Naive thymus-derived CD8-positive, alpha-beta T cell (primary cell): ENCODE results near the gene JAKMIP1. TPM values are rescaled to one million over a fixed set of nuclear protein-coding genes. Genes with fewer than 3 reads are reported as not detected.

Experiments
- ATAC-seq, 2 donors: fragments of 150-1000 bp; cut with Tn5 transposase in 1 of 2; sonication (Bioruptor Pico), chemical (Tn5 transposase) in 1 of 2; 1 replicate in 1 of 2; 2 replicates in 1 of 2; pipeline ENCODE4 v1.10.0; 2021; ENCODE audit warnings: mild to moderate bottlenecking in 2 of 2, moderate library complexity in 2 of 2
- POLR2A ChIA-PET: fragments of 350-600 bp; sonication (Branson Sonifier 250); formaldehyde crosslinking; loops from one replicate; lab custom pipeline; 2021; ENCODE audit warnings: antibody characterized with exemption; lab: Charles Lee
- DNase-seq, 10 donors: peaks; one replicate each; pipeline versions ENCODE4 v3.0.0 to v3.0.0-alpha.2; 2020 to 2022
- H3K27ac Mint-ChIP-seq, 10 donors: one replicate each; pipeline ENCODE4 v1.8.0; 2020 to 2022; ENCODE audit warnings: mild to moderate bottlenecking in 10 of 10, mixed read lengths in 10 of 10, moderate library complexity in 4 of 10, inconsistent platforms in 1 of 10
- H3K27me3 Mint-ChIP-seq, 5 donors: one replicate each; pipeline ENCODE4 v1.8.0; 2021 to 2022; ENCODE audit warnings: mixed read lengths in 5 of 5
- H3K36me3 Mint-ChIP-seq, 3 donors: one replicate each; pipeline ENCODE4 v1.8.0; 2020 to 2022; ENCODE audit warnings: mixed read lengths in 3 of 3, mild to moderate bottlenecking in 2 of 3, inconsistent platforms in 1 of 3
- H3K4me1 Mint-ChIP-seq, 4 donors: one replicate each; pipeline ENCODE4 v1.8.0; 2021 to 2022; ENCODE audit warnings: mixed read lengths in 4 of 4
- H3K4me3 Mint-ChIP-seq, 10 donors: one replicate each; pipeline ENCODE4 v1.8.0; 2020 to 2022; ENCODE audit warnings: mild to moderate bottlenecking in 10 of 10, mixed read lengths in 10 of 10, moderate library complexity in 6 of 10, inconsistent platforms in 1 of 10
- H3K9me3 Mint-ChIP-seq, 9 donors: one replicate each; pipeline ENCODE4 v1.8.0; 2020 to 2022; ENCODE audit warnings: mixed read lengths in 9 of 9, mild to moderate bottlenecking in 3 of 9, inconsistent platforms in 1 of 9, moderate library complexity in 1 of 9
- polyA plus RNA-seq, 3 donors: library from polyadenylated mRNA; unstranded; fragments of 300-500 nt; fragmentation: Illumina TruSeq; gene quantifications; one replicate each; pipeline ENCODE4 v1.2.3, GENCODE V29; 2021
- total RNA-seq, 8 experiments: library from RNA in 2 of 8; stranded (reverse) in 2 of 8; gene quantifications; one replicate each; pipeline ENCODE4 v1.2.3 and lab custom pipeline; 2021 to 2026

Gene JAKMIP1
- total and polyA plus RNA-seq, 5 experiments from 2014 or later: 0.15 to 9.6 (median 0.53) TPM; not detected in 1

DNA sequence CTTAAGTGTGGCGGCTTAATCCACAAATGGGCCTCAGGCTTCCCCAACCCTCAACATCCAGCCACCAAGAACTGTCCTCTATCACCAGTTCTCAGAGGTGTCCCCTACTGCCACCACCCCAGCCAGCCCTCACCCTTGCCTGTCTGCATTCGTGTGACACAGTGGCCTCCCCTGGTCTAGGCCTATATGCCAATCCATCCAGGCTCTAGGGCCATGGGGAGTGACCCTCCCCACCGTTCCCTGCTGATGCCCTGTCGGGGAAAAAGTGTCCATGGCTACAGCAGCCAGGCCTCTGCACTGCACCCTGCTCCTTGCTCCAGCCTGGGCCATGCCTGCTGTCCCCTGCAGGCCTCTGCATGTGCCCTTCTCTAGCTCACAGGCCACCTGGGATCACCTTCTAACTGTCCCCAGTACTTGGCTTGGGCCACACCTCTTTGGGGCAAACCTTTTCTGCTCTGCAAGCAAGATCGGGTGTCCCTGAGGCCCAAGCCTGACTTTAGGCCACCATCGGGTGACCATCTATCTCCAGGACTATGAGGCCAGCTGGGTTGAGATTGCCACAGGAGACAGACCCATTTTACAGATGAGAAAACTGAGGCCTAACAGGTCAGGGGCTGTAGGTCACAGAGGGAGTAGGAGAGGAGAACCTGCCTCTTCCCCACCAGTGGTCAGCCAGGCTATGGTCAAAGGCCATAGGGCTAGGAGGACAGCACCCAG is 75.8 kb downstream of the JAKMIP1 start:
- no peaks in the 10 kb centered on the region for H3K36me3 Mint-ChIP-seq
- no peak overlapping the region for H3K4me3 Mint-ChIP-seq
- POLR2A ChIA-PET: no interaction called here
- ATAC-seq (no peak), DNase-seq (no peak)
- H3K4me1 Mint-ChIP-seq: no peaks in the 10 kb centered on the region
- H3K27ac Mint-ChIP-seq: peak overlapping the region in 1 of 10 donors; percentile 55
- no peaks in the 10 kb centered on the region for H3K9me3 Mint-ChIP-seq
- H3K27me3 Mint-ChIP-seq: peaks cover 0 to 10% (median 6%) of the 10 kb centered on the region in 5 donors

DNA sequence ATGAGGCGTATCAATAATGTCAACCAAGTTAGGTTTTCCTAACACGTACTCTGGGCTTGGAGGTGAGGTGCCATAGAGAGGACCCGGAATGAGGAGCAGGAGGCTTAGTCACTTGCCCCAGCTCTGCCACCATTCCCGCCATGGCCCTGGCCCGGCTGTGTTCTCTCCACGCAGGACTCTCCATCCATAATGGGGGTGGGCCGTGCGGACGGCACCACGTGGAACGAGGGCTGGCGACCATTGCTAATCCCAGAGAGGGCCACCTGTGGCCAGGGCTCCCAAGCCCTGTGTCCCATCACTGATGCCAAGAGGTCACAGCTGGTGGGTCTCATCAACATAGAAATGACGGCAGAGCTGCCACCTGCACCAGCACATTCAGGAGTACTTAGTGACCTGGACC is 76.4 kb downstream of the JAKMIP1 start:
- Mint-ChIP-seq H3K9me3 (no peaks in the 10 kb centered on the region), H3K27ac (no peak overlapping the region), H3K27me3 (peaks cover 0 to 5% (median 2%) of the 10 kb centered on the region in 5 donors), H3K4me3 (no peak overlapping the region), H3K4me1 (no peaks in the 10 kb centered on the region), H3K36me3 (no peaks in the 10 kb centered on the region)
- ATAC-seq: no peak
- peak in 1 of 10 donors; percentile 38 for DNase-seq
- POLR2A ChIA-PET: no interaction called here

DNA sequence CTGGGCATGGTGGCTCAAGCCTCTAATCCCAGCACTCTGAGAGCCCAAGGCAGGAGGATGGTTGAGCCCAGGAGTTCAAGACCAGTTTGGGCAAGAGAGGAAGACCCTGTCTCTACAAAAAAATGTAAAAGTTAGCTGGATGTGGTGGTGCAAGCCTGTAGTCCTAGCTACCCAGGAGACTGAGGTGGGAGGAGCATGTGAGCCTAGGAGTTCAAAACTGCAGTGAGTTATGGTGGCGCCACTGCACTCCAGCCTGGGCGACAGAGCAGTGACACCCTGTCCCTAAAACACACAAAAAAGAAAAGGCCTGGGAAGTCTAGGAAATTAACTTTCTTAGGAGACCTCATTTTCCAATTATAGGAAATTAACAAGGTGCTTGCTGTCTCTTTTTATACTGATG is 76.8 kb downstream of the JAKMIP1 start:
- ATAC-seq: no peak
- POLR2A ChIA-PET: no interaction called here
- H3K36me3 Mint-ChIP-seq: no peaks in the 10 kb centered on the region
- peaks cover 0 to 3% (median under 1%) of the 10 kb centered on the region in 5 donors for H3K27me3 Mint-ChIP-seq
- H3K4me3 Mint-ChIP-seq: no peak overlapping the region
- DNase-seq: no peak
- H3K4me1 Mint-ChIP-seq: no peaks in the 10 kb centered on the region
- no peak overlapping the region for H3K27ac Mint-ChIP-seq
- H3K9me3 Mint-ChIP-seq: no peaks in the 10 kb centered on the region

DNA sequence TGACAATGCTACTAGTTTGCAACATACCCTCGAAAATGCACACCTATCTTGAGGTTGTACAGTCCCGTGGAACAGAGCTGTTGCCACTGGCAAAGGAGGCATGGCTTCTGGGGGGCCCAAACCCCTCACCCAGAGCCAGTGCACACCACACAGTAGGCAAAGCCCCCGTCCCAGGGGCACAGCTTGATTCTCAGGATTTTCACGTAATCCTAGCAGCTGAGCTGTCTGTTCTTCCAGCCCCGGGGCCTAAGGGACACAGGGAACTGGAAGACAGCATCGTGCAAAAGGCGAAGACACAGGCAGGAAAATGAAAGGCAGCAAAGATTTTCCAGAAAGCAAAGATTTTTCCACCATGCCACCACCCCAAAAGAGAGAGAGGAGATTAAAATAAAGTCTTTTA is 77.2 kb downstream of the JAKMIP1 start:
- no peaks in the 10 kb centered on the region for H3K4me1 Mint-ChIP-seq
- POLR2A ChIA-PET: no interaction called here
- peak overlapping the region in 1 of 10 donors; percentile 29 for H3K27ac Mint-ChIP-seq
- H3K4me3 Mint-ChIP-seq: no peak overlapping the region
- ATAC-seq: no peak
- no peaks in the 10 kb centered on the region for H3K36me3 Mint-ChIP-seq
- DNase-seq: no peak
- H3K9me3 Mint-ChIP-seq: no peaks in the 10 kb centered on the region
- H3K27me3 Mint-ChIP-seq: peaks cover 0 to 3% (median 0%) of the 10 kb centered on the region in 5 donors

DNA sequence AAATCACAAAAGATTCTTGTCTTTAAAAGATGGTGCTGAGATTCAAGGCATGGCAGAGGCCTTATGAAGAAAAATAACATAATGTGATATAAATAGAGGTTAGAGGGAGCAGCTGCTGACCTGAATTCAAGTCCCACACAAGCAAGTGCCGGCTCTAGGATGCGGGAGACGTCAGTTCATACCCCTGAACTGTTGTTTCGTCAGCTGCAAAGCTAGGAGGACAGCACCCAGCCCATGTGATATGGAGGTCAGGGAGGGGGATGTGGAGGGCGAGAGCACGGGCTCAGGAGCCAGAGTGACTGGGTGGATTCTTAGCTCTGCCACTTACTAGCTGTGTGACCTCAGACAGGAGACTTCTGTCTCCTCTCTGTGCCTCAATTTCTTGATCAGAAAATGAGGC is 77.9 kb downstream of the JAKMIP1 start:
- POLR2A ChIA-PET: no interaction called here

DNA sequence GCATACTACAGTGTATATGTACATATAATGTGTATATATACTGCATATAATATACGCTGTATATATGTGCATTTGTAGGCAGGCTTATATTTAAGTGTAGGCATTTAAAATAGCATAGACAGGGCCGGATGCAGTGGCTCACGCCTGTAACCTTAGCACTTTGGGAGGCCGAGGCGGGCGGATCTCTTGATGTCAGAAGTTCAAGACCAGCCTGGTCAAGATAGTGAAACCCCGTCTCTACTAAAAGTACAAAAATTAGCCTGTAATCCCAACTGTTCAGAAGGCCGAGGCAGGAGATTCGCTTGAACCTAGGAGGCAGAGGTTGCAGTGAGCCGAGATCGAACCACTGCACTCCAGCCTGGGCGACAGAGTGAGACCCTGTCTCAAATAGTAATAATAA is 78.4 kb downstream of the JAKMIP1 start:
- Mint-ChIP-seq H3K4me3 (no peak overlapping the region), H3K4me1 (no peaks in the 10 kb centered on the region), H3K9me3 (no peaks in the 10 kb centered on the region), H3K27ac (no peak overlapping the region), H3K27me3 (peaks cover 0 to 4% (median 3%) of the 10 kb centered on the region in 5 donors), H3K36me3 (no peaks in the 10 kb centered on the region)
- POLR2A ChIA-PET: no interaction called here
- ATAC-seq: no peak
- DNase-seq: no peak

More for the DNA sequence above, 77.9 kb downstream of the JAKMIP1 start:
- Mint-ChIP-seq H3K27me3 (peaks cover 0 to 3% (median 0%) of the 10 kb centered on the region in 5 donors), H3K4me3 (no peak overlapping the region), H3K4me1 (no peaks in the 10 kb centered on the region), H3K36me3 (no peaks in the 10 kb centered on the region), H3K9me3 (no peaks in the 10 kb centered on the region), H3K27ac (no peak overlapping the region)
- DNase-seq (no peak), ATAC-seq (no peak)

DNA sequence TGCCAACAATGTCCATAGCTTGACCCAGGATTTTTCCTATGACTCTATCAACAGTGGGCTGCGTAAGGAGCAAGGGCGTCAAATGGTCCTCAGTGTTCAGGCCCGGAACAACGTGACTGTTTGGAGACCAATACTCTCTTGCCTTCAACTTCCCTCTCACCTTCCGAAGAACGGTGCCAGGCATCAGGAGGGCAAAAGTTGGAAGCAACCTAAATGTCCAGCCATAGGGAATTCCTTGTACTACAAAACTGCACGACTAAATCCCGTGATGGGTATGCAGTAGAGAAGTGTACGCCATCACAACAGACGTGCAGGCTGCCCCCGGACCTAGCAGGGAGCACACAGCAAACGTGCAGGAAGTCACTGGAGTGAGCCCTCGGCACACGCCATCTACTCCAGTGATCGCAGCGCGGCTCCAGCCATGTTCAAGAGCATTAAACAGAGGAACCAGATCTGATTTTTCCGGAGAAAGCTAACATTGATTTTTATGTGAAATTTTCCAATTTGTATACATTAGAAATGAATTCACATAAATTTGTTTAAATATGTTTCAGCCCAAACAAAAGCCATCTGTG is 79.0 kb downstream of the JAKMIP1 start:
- H3K27ac Mint-ChIP-seq: peak overlapping the region in 1 of 10 donors; percentile 54
- H3K9me3 Mint-ChIP-seq: no peaks in the 10 kb centered on the region

DNA sequence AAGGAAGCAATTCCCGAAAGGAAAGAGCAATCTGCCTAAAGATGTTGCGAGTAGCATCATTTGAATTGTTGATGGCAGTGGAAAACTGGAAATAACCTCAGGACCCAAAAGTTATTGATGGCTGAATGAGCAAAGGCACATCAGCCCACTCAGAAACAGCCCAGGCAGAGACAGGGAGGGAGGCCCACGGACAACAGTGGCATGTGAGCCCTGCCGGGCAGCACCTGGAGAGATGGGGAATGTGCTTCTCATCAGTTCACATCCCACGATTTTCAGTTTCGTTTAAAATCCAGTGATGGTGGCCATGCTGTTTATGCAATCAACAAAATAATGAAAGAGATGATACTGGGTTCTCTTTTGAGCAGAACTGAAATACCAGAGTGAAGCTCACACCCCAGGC is 80.0 kb downstream of the JAKMIP1 start:
- ATAC-seq (no peak), DNase-seq (peak in 1 of 10 donors; percentile 7)
- POLR2A ChIA-PET: no interaction called here
- Mint-ChIP-seq H3K27me3 (peaks cover 0 to 10% (median 7%) of the 10 kb centered on the region in 5 donors), H3K27ac (no peak overlapping the region), H3K4me3 (no peak overlapping the region), H3K9me3 (no peaks in the 10 kb centered on the region), H3K4me1 (no peaks in the 10 kb centered on the region), H3K36me3 (no peaks in the 10 kb centered on the region)

More for the DNA sequence above, 79.0 kb downstream of the JAKMIP1 start:
- H3K27me3 Mint-ChIP-seq: peaks cover 0 to 9% (median 3%) of the 10 kb centered on the region in 5 donors
- DNase-seq (no peak), ATAC-seq (no peak)
- H3K4me1 Mint-ChIP-seq: no peaks in the 10 kb centered on the region
- no peak overlapping the region for H3K4me3 Mint-ChIP-seq
- POLR2A ChIA-PET: no interaction called here
- H3K36me3 Mint-ChIP-seq: no peaks in the 10 kb centered on the region

DNA sequence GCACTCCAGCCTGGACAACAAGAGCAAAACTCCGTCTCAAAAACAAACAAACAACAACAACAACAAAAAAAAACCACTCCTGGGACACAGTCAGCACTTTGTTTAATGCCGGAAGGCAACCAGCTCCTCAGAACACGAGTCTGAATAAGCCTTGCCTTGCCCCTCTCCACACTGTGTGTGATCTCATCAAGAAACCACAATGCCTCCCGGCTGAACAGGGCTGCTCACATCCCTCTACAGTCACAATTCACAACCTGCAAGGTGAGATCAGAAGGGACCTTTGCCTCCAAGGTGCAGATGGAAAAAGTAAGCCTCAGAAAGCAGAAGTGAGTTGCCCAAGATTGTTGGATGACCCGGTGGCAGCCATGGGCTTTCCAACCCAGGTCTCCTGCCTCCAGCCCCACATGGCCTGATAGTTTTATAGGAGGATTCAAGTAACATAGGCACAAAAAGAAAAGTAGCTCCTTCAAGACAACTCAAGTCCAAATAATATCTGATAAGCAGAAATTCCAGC is 80.8 kb downstream of the JAKMIP1 start:
- no peaks in the 10 kb centered on the region for H3K36me3 Mint-ChIP-seq
- H3K27ac Mint-ChIP-seq: no peak overlapping the region
- ATAC-seq (no peak), DNase-seq (no peak)
- no peaks in the 10 kb centered on the region for H3K9me3 Mint-ChIP-seq
- no peaks in the 10 kb centered on the region for H3K4me1 Mint-ChIP-seq
- H3K27me3 Mint-ChIP-seq: peaks cover 0 to 10% (median 8%) of the 10 kb centered on the region in 5 donors
- H3K4me3 Mint-ChIP-seq: no peak overlapping the region
- POLR2A ChIA-PET: no interaction called here

DNA sequence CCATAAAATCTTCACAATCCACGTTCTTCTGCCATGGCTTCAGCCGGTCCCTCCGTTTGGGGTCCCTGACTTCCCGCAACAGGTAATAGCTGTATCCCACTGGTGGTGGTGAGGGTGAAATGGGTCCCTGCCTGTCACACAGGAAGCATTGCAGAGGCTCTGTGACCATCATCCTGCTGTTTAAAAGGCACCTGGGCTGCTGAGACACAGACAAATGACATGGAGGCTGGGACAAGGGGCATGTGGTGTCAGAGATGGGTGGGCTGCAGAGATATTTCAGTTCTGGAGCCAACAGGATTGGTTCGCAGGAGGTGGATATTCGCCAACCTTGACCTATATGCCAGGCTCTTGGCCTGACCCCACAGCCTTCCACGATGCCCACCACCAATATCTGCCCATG is 82.1 kb downstream of the JAKMIP1 start:
- H3K4me1 Mint-ChIP-seq: no peaks in the 10 kb centered on the region
- H3K9me3 Mint-ChIP-seq: no peaks in the 10 kb centered on the region
- DNase-seq (peak in 1 of 10 donors; percentile 11), ATAC-seq (no peak)
- peaks cover 1 to 22% (median 9%) of the 10 kb centered on the region in 5 donors for H3K27me3 Mint-ChIP-seq
- no peak overlapping the region for H3K27ac Mint-ChIP-seq
- no peak overlapping the region for H3K4me3 Mint-ChIP-seq
- H3K36me3 Mint-ChIP-seq: no peaks in the 10 kb centered on the region
- POLR2A ChIA-PET: no interaction called here

DNA sequence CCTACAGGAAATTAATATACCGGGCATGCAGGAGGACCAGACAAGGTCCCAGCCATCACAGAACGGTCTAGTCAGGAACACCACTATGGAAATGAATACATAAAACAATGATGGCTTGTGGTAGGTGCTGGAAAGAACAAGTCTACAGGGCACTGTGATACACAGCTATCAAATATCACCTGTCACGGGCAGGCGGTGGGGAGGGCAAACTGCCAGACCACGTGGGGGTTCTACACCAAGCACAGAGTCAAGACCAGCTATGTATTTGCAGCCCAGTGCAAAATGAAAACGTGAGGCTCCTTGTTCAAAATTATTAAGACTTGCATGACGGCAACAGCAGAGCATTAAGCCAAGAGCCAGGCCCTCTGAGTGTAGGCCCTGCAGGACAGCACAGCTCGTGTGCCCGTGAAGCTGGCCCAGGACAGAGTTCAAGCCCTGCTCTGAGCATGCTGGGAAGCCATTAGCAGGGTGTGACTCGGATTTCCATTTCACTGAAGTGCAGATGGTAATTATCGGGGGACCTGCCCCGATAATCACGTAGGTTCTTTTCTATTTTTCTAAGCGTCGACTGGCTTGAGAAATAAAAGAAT is 83.6 kb downstream of the JAKMIP1 start:
- H3K9me3 Mint-ChIP-seq: no peaks in the 10 kb centered on the region
- no peak for ATAC-seq
- peaks cover 1 to 22% (median 9%) of the 10 kb centered on the region in 5 donors for H3K27me3 Mint-ChIP-seq
- no peaks in the 10 kb centered on the region for H3K36me3 Mint-ChIP-seq
- POLR2A ChIA-PET: no interaction called here
- no peak for DNase-seq
- H3K27ac Mint-ChIP-seq: no peak overlapping the region
- H3K4me1 Mint-ChIP-seq: no peaks in the 10 kb centered on the region
- no peak overlapping the region for H3K4me3 Mint-ChIP-seq

DNA sequence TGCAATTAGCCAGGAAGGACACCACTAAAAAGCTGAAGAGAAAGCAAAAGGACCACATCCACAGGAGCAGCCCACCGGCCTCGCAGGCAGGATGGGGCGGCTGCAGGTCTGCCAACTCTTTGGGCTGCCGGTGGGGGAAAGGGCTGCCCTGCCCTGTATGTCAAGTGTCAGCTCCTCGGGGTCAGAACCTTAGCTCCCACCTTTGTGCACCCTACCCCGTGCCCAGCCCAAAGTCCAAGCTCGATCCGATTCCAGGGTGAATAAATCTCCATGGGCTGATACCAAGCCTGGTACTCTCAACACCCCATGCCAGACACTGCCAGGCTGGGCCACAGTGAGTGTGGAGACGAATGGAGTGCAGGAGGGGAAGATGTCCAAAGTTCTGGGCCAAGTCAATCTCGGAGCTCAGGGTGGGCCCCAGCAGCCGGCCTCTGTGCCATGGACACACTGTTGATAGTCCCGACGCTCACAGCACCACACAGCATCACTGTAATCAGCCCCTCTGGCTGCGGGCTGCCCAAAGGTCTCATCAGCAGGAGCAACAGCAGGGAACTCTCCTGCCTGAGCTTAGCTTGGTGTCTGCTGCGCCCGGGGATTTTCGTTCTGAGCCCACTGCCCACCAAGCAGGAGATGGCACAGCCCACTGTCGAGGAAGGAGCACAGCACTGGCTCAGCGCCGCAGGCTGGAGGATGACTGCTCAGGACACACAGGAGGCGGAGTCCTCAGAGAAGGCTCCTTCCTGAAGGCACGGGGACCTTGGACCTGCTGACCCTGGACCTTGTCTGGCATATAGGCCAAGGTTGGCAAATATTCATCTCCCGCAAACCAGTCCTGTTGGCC is 84.4 kb downstream of the JAKMIP1 start:
- Mint-ChIP-seq H3K4me3 (no peak overlapping the region), H3K4me1 (no peaks in the 10 kb centered on the region), H3K27ac (peak overlapping the region in 1 of 10 donors; percentile 65), H3K9me3 (no peaks in the 10 kb centered on the region), H3K36me3 (no peaks in the 10 kb centered on the region), H3K27me3 (peaks cover 1 to 22% (median 9%) of the 10 kb centered on the region in 5 donors)
- POLR2A ChIA-PET: no interaction called here
- ATAC-seq (no peak), DNase-seq (peak in 1 of 10 donors; percentile 10)
